Activated CD8-positive, alpha-beta T cell treated with anti-CD3 and anti-CD28 coated beads for 36 hours (primary cell): ENCODE results near the gene CERS4. TPM values are rescaled to one million over a fixed set of nuclear protein-coding genes. Genes with fewer than 3 reads are reported as not detected.

ENCODE experiments used
- ATAC-seq: fragments of 200-7000 bp; cut with Tn5 transposase; one replicate; pipeline ENCODE4 v1.10.0; 2021; ENCODE audit warnings: mild to moderate bottlenecking, moderate library complexity
- CTCF ChIA-PET: fragments of 350-600 bp; sonication (Branson Sonifier 250); formaldehyde crosslinking; loops from one replicate; lab custom pipeline; 2021; ENCODE audit warnings: antibody characterized with exemption; lab: Charles Lee
- POLR2A ChIA-PET: fragments of 350-600 bp; sonication (Branson Sonifier 250); formaldehyde crosslinking; loops from one replicate; lab custom pipeline; 2021; ENCODE audit warnings: antibody characterized with exemption; lab: Charles Lee
- DNase-seq: peaks from one replicate; pipeline ENCODE4 v3.0.0-alpha.2; 2020
- H3K27ac Mint-ChIP-seq: one replicate; pipeline ENCODE4 v1.8.0; 2021; ENCODE audit warnings: mild to moderate bottlenecking, mixed read lengths
- H3K27me3 Mint-ChIP-seq: one replicate; pipeline ENCODE4 v1.8.0; 2021; ENCODE audit warnings: mixed read lengths
- H3K36me3 Mint-ChIP-seq: one replicate; pipeline ENCODE4 v1.8.0; 2021; ENCODE audit warnings: low read depth, mixed read lengths
- H3K4me1 Mint-ChIP-seq: one replicate; pipeline ENCODE4 v1.8.0; 2021; ENCODE audit warnings: low read depth, mixed read lengths
- H3K4me3 Mint-ChIP-seq: one replicate; pipeline ENCODE4 v1.8.0; 2021; ENCODE audit warnings: mild to moderate bottlenecking, moderate library complexity, mixed read lengths
- H3K9me3 Mint-ChIP-seq: one replicate; pipeline ENCODE4 v1.8.0; 2021; ENCODE audit warnings: mixed read lengths
- CTCF ChIP-seq: fragments of 200-600 bp; IDR thresholded peaks from one replicate; pipeline ENCODE4 v1.8.0; 2022; ENCODE audit warnings: antibody characterized with exemption, mild to moderate bottlenecking
- intact Hi-C: fragments of 100-400 bp; cut with micrococcal nuclease; formaldehyde crosslinking; loops from one replicate; pipeline ENCODE4 v1.10.0; 2022
- total RNA-seq, 2 experiments: library from RNA; stranded (reverse); gene quantifications; one replicate each; pipeline ENCODE4 v1.2.3, GENCODE V29; 2021

Gene CERS4
- total RNA-seq, 2 experiments from 2014 or later, result 15.5 to 19.7 TPM

DNA sequence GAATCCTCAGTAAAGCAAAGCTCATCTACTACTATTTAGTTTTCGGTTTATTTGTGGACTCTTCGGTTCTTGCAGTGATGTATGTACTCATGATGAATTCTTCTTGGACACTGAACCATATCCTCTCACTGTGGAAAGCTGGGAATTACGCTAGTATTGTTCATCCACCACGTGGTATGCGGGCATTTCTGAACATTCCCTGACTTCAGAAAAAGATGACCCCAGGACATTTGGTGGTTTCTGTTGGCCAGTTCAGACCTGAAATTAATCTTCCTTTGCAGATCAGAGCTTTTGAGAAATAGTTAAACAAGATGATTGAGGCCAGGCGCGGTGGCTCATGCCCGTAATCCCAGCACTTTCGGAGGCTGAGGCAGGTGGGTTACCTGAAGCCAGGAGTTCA, 34.5 kb upstream of the CERS4 start:
- Mint-ChIP-seq H3K36me3 (no peaks in the 10 kb centered on the region), H3K27ac (no peak overlapping the region), H3K27me3 (no peaks in the 10 kb centered on the region), H3K9me3 (no peaks in the 10 kb centered on the region), H3K4me1 (no peaks in the 10 kb centered on the region), H3K4me3 (no peak overlapping the region)
- ChIA-PET CTCF (interaction anchor here (1.1 kb wide), 1 partner anchor 32 kb away, joined by 3 read pairs; no protein-coding TSS in a partner anchor), POLR2A (interaction anchor here (1.5 kb wide), 1 partner anchor 20 kb away, joined by 4 read pairs; no protein-coding TSS in a partner anchor)
- TF ChIP-seq CTCF, result no peak
- intact Hi-C loops, result no loop called here
- no peak for DNase-seq
- no peak for ATAC-seq

DNA sequence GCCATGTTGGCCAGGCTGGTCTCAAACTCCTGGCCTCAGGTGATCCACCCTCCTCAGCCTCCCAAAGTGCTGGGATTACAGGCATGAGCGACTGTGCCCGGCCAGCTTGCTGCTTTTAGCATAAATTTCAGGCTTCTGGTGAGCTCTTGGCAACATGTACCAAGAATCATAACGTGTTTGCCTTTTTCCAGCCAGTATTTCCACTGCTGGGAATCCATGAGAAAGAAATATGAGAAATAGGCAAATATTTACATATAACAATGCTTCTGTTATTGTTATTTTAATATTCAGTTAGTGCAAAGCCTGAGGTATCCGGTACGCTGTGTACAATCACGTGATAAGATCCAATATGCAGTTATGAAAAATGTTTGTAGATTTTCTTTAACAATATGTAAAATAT, 29.2 kb upstream of the CERS4 start:
- Mint-ChIP-seq H3K27me3 (no peaks in the 10 kb centered on the region), H3K36me3 (no peaks in the 10 kb centered on the region), H3K27ac (no peak overlapping the region), H3K9me3 (no peaks in the 10 kb centered on the region), H3K4me1 (peaks cover 7% of the 10 kb centered on the region), H3K4me3 (no peak overlapping the region)
- no peak for TF ChIP-seq CTCF
- intact Hi-C loops, result no loop called here
- ChIA-PET POLR2A (interaction anchor here (0.6 kb wide), 1 partner anchor 125 kb away, joined by 3 read pairs; no protein-coding TSS in a partner anchor), CTCF (no interaction called here)
- DNase-seq, result no peak
- no peak for ATAC-seq

DNA sequence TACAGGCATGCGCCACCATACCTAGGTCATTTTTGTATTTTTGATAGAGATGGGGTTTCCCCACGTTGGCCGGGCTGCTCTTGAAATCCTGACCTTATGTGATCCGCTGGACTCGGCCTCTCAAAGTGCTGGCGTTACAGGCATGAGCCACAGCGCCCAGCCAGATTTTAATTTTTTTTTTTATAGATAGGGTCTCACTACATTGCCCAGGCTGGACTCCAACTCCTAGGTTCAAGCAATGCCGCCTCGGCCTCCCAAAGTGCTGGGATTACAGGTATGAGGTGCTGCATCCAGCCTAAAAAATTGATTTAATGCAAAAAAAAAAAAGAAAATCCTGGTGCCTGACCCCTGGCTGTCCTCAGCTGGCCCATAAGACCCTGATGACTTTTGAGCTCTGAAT, 24.9 kb upstream of the CERS4 start:
- Mint-ChIP-seq H3K9me3 (no peaks in the 10 kb centered on the region), H3K27ac (no peak overlapping the region), H3K4me3 (no peak overlapping the region), H3K36me3 (no peaks in the 10 kb centered on the region), H3K27me3 (no peaks in the 10 kb centered on the region), H3K4me1 (peaks cover 15% of the 10 kb centered on the region)
- POLR2A ChIA-PET, result interaction anchor here (1.2 kb wide), 1 partner anchor 11 kb away, joined by 3 read pairs; no protein-coding TSS in a partner anchor
- intact Hi-C loops, result no loop called here
- no peak for TF ChIP-seq CTCF
- ATAC-seq, result no peak
- CTCF ChIA-PET, result interaction anchor here (0.7 kb wide), 1 partner anchor 11 kb away, joined by 3 read pairs; no protein-coding TSS in a partner anchor
- DNase-seq, result no peak

- Mint-ChIP-seq H3K4me3 (no peak overlapping the region), H3K9me3 (no peaks in the 10 kb centered on the region), H3K27ac (no peak overlapping the region), H3K4me1 (peaks cover 15% of the 10 kb centered on the region), H3K27me3 (no peaks in the 10 kb centered on the region), H3K36me3 (no peaks in the 10 kb centered on the region)
- POLR2A ChIA-PET, result no interaction called here
- no peak for TF ChIP-seq CTCF
- ATAC-seq (no peak), DNase-seq (no peak)
- intact Hi-C loops, result no loop called here
- CTCF ChIA-PET, result no interaction called here
Observed at GRCh38 chr19:8185343-8186068, 23.7 kb upstream of the CERS4 start.

DNA sequence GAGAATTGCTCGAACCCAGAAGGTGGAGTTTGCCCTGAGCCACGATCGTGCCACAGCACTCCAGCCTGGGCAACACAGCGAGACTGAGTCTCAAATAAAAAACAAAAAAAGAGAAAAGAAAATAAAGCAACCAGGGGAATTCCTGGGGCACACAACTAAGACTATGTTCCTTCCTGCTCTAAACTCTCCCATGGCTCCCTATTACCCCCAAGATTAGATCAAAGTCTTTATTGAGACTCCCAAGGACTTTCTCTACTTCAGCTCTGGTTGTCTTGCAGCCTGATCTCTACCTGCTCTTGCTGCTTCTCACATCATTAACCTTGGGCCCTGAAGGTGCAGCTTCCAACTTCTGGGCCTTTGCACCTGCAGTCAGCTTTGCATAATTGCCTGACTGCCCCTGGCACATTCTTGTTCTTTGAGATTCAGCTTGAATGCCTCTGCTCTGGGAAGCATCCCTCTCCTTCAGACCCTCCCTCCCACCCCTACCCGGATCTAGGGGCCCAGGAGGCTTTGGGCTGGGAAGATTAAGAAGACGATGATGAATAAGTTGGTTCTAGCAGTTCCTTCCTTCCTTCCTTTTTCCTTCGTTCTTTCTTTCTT, 16.8 kb upstream of the CERS4 start:
- CTCF ChIA-PET, result no interaction called here
- TF ChIP-seq CTCF, result no peak
- no peak for ATAC-seq
- no peaks in the 10 kb centered on the region for H3K36me3 Mint-ChIP-seq
- no peaks in the 10 kb centered on the region for H3K9me3 Mint-ChIP-seq
- intact Hi-C loops, result no loop called here
- no peaks in the 10 kb centered on the region for H3K27me3 Mint-ChIP-seq
- no peak overlapping the region for H3K4me3 Mint-ChIP-seq
- peaks cover 42% of the 10 kb centered on the region for H3K4me1 Mint-ChIP-seq
- POLR2A ChIA-PET, result no interaction called here
- no peak for DNase-seq
- H3K27ac Mint-ChIP-seq, result no peak overlapping the region
